ENCODE measurements around the gene RABGAP1.

GRCh38 chr9:122897969-122898368 is 42.9 kb upstream of the RABGAP1 start:
- TF ChIP-seq CTCF (conservative IDR thresholded peaks at IDR 0.05; ENCODE audit: low read length) (no peak), EZH2phosphoT487 (IDR thresholded peaks at IDR 0.05; ENCODE audit: borderline replicate concordance, low read depth, low read length) (no peak)
